ENCODE results near the gene RHNO1. TPM values are rescaled to one million over a fixed set of nuclear protein-coding genes. Genes with fewer than 3 reads are reported as not detected.
A peak's percentile ranks its signal among the peaks of the same experiment; 100 is the strongest.

RHNO1 gene
- total and polyA plus RNA-seq, 4 donors, result 11.0 to 19.0 (median 15.2) TPM

- WGBS, 2 donors, result 76 to 86% methylated on average over 5 of the region's 5 CpGs
- no peaks in the 10 kb centered on the region for H3K27me3 ChIP-seq (ENCODE audit: control insufficient read depth in 3 of 3, insufficient read depth in 3 of 3, low read length in 2 of 3)
- DNase-seq, result no peak
- no peak overlapping the region for H3K9ac ChIP-seq (ENCODE audit: insufficient read depth in 1 of 2, low read length in 2 of 2)
- H3K27ac ChIP-seq (ENCODE audit: low read depth in 1 of 2, low read length in 1 of 2), result no peak overlapping the region
- no peak for ATAC-seq (ENCODE audit: insufficient read depth, low FRiP score)
- no peaks in the 10 kb centered on the region for H3K9me3 ChIP-seq (ENCODE audit: control insufficient read depth in 4 of 4, insufficient read depth in 3 of 4, low read length in 3 of 4)
- no peak for TF ChIP-seq CTCF (IDR thresholded peaks at IDR 0.05; ENCODE audit: control extremely low read depth, extremely low read depth)
- peaks cover 0 to 8% (median 0%) of the 10 kb centered on the region in 4 donors for H3K36me3 ChIP-seq (ENCODE audit: control insufficient read depth in 4 of 4, insufficient read depth in 4 of 4, low read length in 4 of 4)
- peaks cover 0 to 9% (median 0%) of the 10 kb centered on the region in 5 donors for H3K4me1 ChIP-seq (ENCODE audit: control insufficient read depth in 5 of 5, insufficient read depth in 5 of 5, low read length in 5 of 5)
- H3K4me3 ChIP-seq, result no peak overlapping the region
These were observed 34.1 kb upstream of the RHNO1 start for GRCh38 chr12:2842948-2843347.

GRCh38 chr12:2844786-2845185 lies 32.2 kb upstream of the RHNO1 start:
- no peak overlapping the region for H3K27ac ChIP-seq (ENCODE audit: low read depth in 1 of 2, low read length in 1 of 2)
- peaks cover 0 to 9% (median 0%) of the 10 kb centered on the region in 4 donors for H3K36me3 ChIP-seq (ENCODE audit: control insufficient read depth in 4 of 4, insufficient read depth in 4 of 4, low read length in 4 of 4)
- no peak for TF ChIP-seq CTCF (IDR thresholded peaks at IDR 0.05; ENCODE audit: control extremely low read depth, extremely low read depth)
- no peak overlapping the region for H3K4me3 ChIP-seq
- no peaks in the 10 kb centered on the region for H3K27me3 ChIP-seq (ENCODE audit: control insufficient read depth in 3 of 3, insufficient read depth in 3 of 3, low read length in 2 of 3)
- H3K9ac ChIP-seq (ENCODE audit: insufficient read depth in 1 of 2, low read length in 2 of 2), result no peak overlapping the region
- ATAC-seq (ENCODE audit: insufficient read depth, low FRiP score), result no peak
- WGBS, 2 donors, result 84 to 91% methylated on average over 9 of the region's 9 CpGs
- H3K4me1 ChIP-seq (ENCODE audit: control insufficient read depth in 5 of 5, insufficient read depth in 5 of 5, low read length in 5 of 5), result peaks cover 0 to 9% (median 0%) of the 10 kb centered on the region in 5 donors
- no peaks in the 10 kb centered on the region for H3K9me3 ChIP-seq (ENCODE audit: control insufficient read depth in 4 of 4, insufficient read depth in 3 of 4, low read length in 3 of 4)
- peak in 1 of 3 donors; percentile 27 for DNase-seq

- peak overlapping the region in 1 of 2 donors; percentile 12 for H3K27ac ChIP-seq (ENCODE audit: low read depth in 1 of 2, low read length in 1 of 2)
These were observed 31.7 kb upstream of the RHNO1 start for GRCh38 chr12:2845280-2845679.

More at GRCh38 chr12:2845280-2845679, 31.7 kb upstream of the RHNO1 start:
- Histone ChIP-seq H3K4me3 (no peak overlapping the region), H3K27me3 (ENCODE audit: control insufficient read depth in 3 of 3, insufficient read depth in 3 of 3, low read length in 2 of 3) (no peaks in the 10 kb centered on the region), H3K9ac (ENCODE audit: insufficient read depth in 1 of 2, low read length in 2 of 2) (no peak overlapping the region), H3K9me3 (ENCODE audit: control insufficient read depth in 4 of 4, insufficient read depth in 3 of 4, low read length in 3 of 4) (no peaks in the 10 kb centered on the region), H3K4me1 (ENCODE audit: control insufficient read depth in 5 of 5, insufficient read depth in 5 of 5, low read length in 5 of 5) (peaks cover 0 to 9% (median 0%) of the 10 kb centered on the region in 5 donors), H3K36me3 (ENCODE audit: control insufficient read depth in 4 of 4, insufficient read depth in 4 of 4, low read length in 4 of 4) (peaks cover 0 to 8% (median 0%) of the 10 kb centered on the region in 4 donors)
- 52 to 53% methylated on average over 6 of the region's 6 CpGs for WGBS, 2 donors
- TF ChIP-seq CTCF (IDR thresholded peaks at IDR 0.05; ENCODE audit: control extremely low read depth, extremely low read depth), result no peak
- ATAC-seq (ENCODE audit: insufficient read depth, low FRiP score) (no peak), DNase-seq (peak; percentile 78 to 80 (median 78))

Data from lung (tissue), 12 donors.